ENCODE data around the gene MSN. TPM values are rescaled to one million over a fixed set of nuclear protein-coding genes. Genes with fewer than 3 reads are reported as not detected.
A peak's percentile ranks its signal among the peaks of the same experiment; 100 is the strongest.

Gene MSN
- total RNA-seq, 1 donor from 2014 or later: 352 TPM

GRCh38 chrX:65674204-65674893 lies 6.9 kb downstream of the MSN start:
- Mint-ChIP-seq H3K36me3 (ENCODE audit: low read depth) (peaks cover 61% of the 10 kb centered on the region), H3K4me3 (peak overlapping the region; percentile 70), H3K4me1 (peaks cover 88% of the 10 kb centered on the region), H3K9me3 (no peaks in the 10 kb centered on the region), H3K27me3 (no peaks in the 10 kb centered on the region), H3K27ac (peak overlapping the region; percentile 62)
- no peak for TF ChIP-seq CTCF (IDR thresholded peaks at IDR 0.05)
- peak; percentile 16 for ATAC-seq (ENCODE audit: low read depth)
- POLR2A ChIA-PET: interaction anchor here (0.9 to 1.5 kb wide), 5 partner anchors 16 to 48 kb away, joined by 3 to 5 read pairs (median 3); no protein-coding TSS in a partner anchor
- CTCF ChIA-PET: no interaction called here
- DNase-seq: no peak
- intact Hi-C loops (cut with micrococcal nuclease): no loop called here

- intact Hi-C loops (cut with micrococcal nuclease): no loop called here
- H3K4me1 Mint-ChIP-seq: peaks cover 89% of the 10 kb centered on the region
- ChIA-PET POLR2A (interaction anchor here (1.5 to 1.9 kb wide), 2 partner anchors 9 to 19 kb away, joined by 3 to 5 read pairs; no protein-coding TSS in a partner anchor), CTCF (no interaction called here)
- ATAC-seq (ENCODE audit: low read depth): no peak
- H3K9me3 Mint-ChIP-seq: no peaks in the 10 kb centered on the region
- H3K27ac Mint-ChIP-seq: peak overlapping the region; percentile 77
- no peak for TF ChIP-seq CTCF (IDR thresholded peaks at IDR 0.05)
- no peak for DNase-seq
- peak overlapping the region; percentile 15 for H3K4me3 Mint-ChIP-seq
- H3K36me3 Mint-ChIP-seq (ENCODE audit: low read depth): peaks cover 49% of the 10 kb centered on the region
- H3K27me3 Mint-ChIP-seq: no peaks in the 10 kb centered on the region
Observed at GRCh38 chrX:65677954-65678469, 10.6 kb downstream of the MSN start.

- H3K4me1 Mint-ChIP-seq: peaks cover 88% of the 10 kb centered on the region
- intact Hi-C loops (cut with micrococcal nuclease): no loop called here
- CTCF ChIA-PET: interaction anchor here (0.7 kb wide), 1 partner anchor 19 kb away, joined by 3 read pairs; no protein-coding TSS in a partner anchor
- ATAC-seq (ENCODE audit: low read depth) (peak; percentile 42), DNase-seq (no peak)
- H3K9me3 Mint-ChIP-seq: no peaks in the 10 kb centered on the region
- POLR2A ChIA-PET: interaction anchor here (0.9 to 1.9 kb wide), 6 partner anchors 10 to 78 kb away, joined by 3 to 10 read pairs (median 4); partner anchors contain the start of gene MSN
- H3K4me3 Mint-ChIP-seq: peak overlapping the region; percentile 57
- peaks cover 47% of the 10 kb centered on the region for H3K36me3 Mint-ChIP-seq (ENCODE audit: low read depth)
- no peaks in the 10 kb centered on the region for H3K27me3 Mint-ChIP-seq
- peak overlapping the region; percentile 77 for H3K27ac Mint-ChIP-seq
- no peak for TF ChIP-seq CTCF (IDR thresholded peaks at IDR 0.05)
Observed at GRCh38 chrX:65679071-65679540, 11.7 kb downstream of the MSN start.

- ChIA-PET CTCF (no interaction called here), POLR2A (no interaction called here)
- H3K36me3 Mint-ChIP-seq (ENCODE audit: low read depth): peaks cover 34% of the 10 kb centered on the region
- DNase-seq (no peak), ATAC-seq (ENCODE audit: low read depth) (peak; percentile 6)
- intact Hi-C loops (cut with micrococcal nuclease): loop anchor here (2.0 kb wide), 1 partner anchor 15 kb away; no protein-coding TSS in a partner anchor
- no peaks in the 10 kb centered on the region for H3K27me3 Mint-ChIP-seq
- no peak overlapping the region for H3K27ac Mint-ChIP-seq
- no peaks in the 10 kb centered on the region for H3K9me3 Mint-ChIP-seq
- TF ChIP-seq CTCF (IDR thresholded peaks at IDR 0.05): no peak
- H3K4me3 Mint-ChIP-seq: no peak overlapping the region
- peaks cover 90% of the 10 kb centered on the region for H3K4me1 Mint-ChIP-seq
Observed at GRCh38 chrX:65681810-65682209, 14.4 kb downstream of the MSN start.

- DNase-seq (no peak), ATAC-seq (ENCODE audit: low read depth) (no peak)
- peaks cover 23% of the 10 kb centered on the region for H3K36me3 Mint-ChIP-seq (ENCODE audit: low read depth)
- peaks cover 95% of the 10 kb centered on the region for H3K4me1 Mint-ChIP-seq
- no peaks in the 10 kb centered on the region for H3K27me3 Mint-ChIP-seq
- H3K4me3 Mint-ChIP-seq: peak overlapping the region; percentile 35
- intact Hi-C loops (cut with micrococcal nuclease): no loop called here
- POLR2A ChIA-PET: interaction anchor here (0.5 to 0.8 kb wide), 2 partner anchors 9 to 17 kb away, joined by 3 read pairs; no protein-coding TSS in a partner anchor
- no peak for TF ChIP-seq CTCF (IDR thresholded peaks at IDR 0.05)
- no peaks in the 10 kb centered on the region for H3K9me3 Mint-ChIP-seq
- H3K27ac Mint-ChIP-seq: peak overlapping the region; percentile 46
- CTCF ChIA-PET: no interaction called here
Observed at GRCh38 chrX:65685112-65685511, 17.7 kb downstream of the MSN start.
